ENCODE measurements around the gene PYGM. TPM values are rescaled to one million over a fixed set of nuclear protein-coding genes. Genes with fewer than 3 reads are reported as not detected.
A peak's percentile ranks its signal among the peaks of the same experiment; 100 is the strongest.

Gene PYGM
- total RNA-seq = 584 TPM

GRCh38 chr11:64759722-64760719 is at the start of gene PYGM:
PYGM (minus strand) TSS chr11:64759974; CDS start chr11:64759898, 76 bp downstream.
- DNase-seq = peak; percentile 90

- no peak for DNase-seq
Observed at GRCh38 chr11:64805481-64805880, 45.7 kb upstream of the PYGM start.

- no peak for DNase-seq
Observed at GRCh38 chr11:64804346-64805210, 44.8 kb upstream of the PYGM start.

- no peak for DNase-seq
Observed at GRCh38 chr11:64803846-64804345, 44.1 kb upstream of the PYGM start.

GRCh38 chr11:64803158-64803845 is 43.5 kb upstream of the PYGM start, which contains the start of gene MAP4K2:
MAP4K2 (minus strand) TSS chr11:64803214; CDS start chr11:64803149, 65 bp downstream.
- DNase-seq = peak; percentile 94

GRCh38 chr11:64802370-64803157 is 42.8 kb upstream of the PYGM start:
- no peak for DNase-seq

- no peak for DNase-seq
Observed at GRCh38 chr11:64801561-64802369, 42.0 kb upstream of the PYGM start.

- DNase-seq = no peak
Observed at GRCh38 chr11:64801158-64801464, 41.3 kb upstream of the PYGM start.

GRCh38 chr11:64800303-64801157 is 40.8 kb upstream of the PYGM start:
- no peak for DNase-seq

GRCh38 chr11:64799623-64800302 is 40.0 kb upstream of the PYGM start:
- no peak for DNase-seq

- no peak for DNase-seq
Observed at GRCh38 chr11:64799256-64799622, 39.5 kb upstream of the PYGM start.

GRCh38 chr11:64796757-64797541 is 37.2 kb upstream of the PYGM start:
- no peak for DNase-seq

- no peak for DNase-seq
Observed at GRCh38 chr11:64796047-64796756, 36.4 kb upstream of the PYGM start.

GRCh38 chr11:64794526-64794925 is 34.8 kb upstream of the PYGM start:
- DNase-seq = no peak

- peak; percentile 55 for DNase-seq
Observed at GRCh38 chr11:64793271-64794160, 33.7 kb upstream of the PYGM start.

GRCh38 chr11:64792482-64792881 is 32.7 kb upstream of the PYGM start:
- no peak for DNase-seq
